HG02571 (cell line): ENCODE measurements around the gene SEC23IP.

ENCODE experiments used
- ATAC-seq: cut with Tn5 transposase; IDR thresholded peaks from one replicate; pipeline ENCODE4 v1.9.1; 2021; ENCODE audit warnings: mild to moderate bottlenecking, moderate library complexity; ENCODE audit not compliant: unreplicated experiment

Gene SEC23IP

GRCh38 chr10:119932631-119933030 lies 40.1 kb downstream of the SEC23IP start:
- no peak for ATAC-seq

DNA sequence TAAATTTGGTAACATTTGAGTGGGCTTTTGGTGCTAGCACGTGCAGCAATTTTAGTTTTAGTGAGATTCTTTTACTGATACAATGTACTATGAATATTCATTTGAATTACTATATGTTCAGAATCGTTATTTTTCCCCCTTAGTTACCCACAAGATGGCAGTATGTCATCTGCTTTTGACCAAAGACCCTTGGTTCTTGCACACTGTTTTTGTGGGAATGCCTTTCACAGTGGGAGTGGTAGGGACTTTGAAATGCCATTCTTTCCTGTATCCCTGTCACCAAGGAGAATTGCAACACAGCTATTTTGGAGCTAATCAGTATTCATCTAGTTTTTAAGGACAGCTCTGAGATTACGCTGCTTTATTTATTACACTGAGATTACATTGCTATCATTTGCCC lies 40.6 kb downstream of the SEC23IP start:
- no peak for ATAC-seq

- no peak for ATAC-seq
Observed at GRCh38 chr10:119940487-119940886, 48.0 kb downstream of the SEC23IP start.

DNA sequence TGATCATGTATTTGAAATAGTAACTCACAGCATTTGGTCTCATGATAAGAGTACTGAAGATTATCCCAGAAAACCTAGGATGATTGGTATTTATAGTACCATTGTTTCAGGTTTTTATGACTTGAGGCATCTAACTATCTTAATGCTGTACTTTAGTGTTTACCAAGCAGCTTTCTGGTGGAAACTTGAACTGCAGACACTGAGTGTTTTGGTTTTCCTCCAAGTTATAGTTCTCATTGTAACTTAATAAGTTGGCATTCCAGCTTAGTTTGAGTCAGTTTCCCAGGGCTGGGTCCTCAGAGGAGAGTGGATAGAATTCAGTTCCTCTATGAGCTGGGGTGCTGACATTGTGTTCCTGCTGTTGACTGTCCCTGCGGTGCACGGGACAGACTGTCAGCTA lies 50.4 kb downstream of the SEC23IP start:
- no peak for ATAC-seq

GRCh38 chr10:119945805-119946204 lies 53.3 kb downstream of the SEC23IP start:
- ATAC-seq, result no peak

DNA sequence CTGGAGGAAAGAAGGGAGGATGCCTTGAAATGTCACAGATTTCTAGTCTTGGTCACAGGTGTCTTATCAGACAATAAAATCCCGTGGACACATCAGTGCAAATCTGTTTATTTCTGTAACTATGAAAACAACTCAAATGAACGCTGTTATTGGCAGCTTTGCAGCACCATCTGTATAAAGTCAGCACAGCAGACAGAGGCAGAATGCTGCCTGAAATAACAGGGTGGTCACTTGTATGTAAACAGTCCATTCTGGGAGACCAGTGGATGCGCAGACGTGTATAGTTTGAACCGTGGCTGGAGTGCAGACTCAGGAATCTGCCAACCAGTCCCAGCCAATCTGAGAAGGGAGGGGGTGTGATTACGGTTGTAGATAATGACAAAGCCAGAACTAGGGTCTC lies 54.8 kb downstream of the SEC23IP start:
- no peak for ATAC-seq

DNA sequence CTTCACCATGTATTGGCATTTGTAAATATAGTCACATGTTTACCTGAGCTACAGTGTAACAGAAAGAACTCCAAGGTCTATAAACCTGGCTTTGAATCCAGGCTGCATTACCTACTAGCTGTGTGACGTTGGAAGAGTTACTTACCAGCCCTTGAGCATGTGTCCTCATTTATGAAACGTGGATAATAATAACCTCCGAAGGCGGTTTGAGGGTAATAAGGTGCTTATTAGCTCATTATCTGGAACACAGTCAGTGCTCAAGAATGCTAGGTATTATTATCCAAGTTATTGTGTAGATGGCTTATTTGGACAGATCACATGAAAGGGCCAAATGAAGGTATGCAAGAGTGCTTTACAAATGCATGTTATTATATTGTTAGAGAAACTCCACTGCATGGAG lies 64.9 kb downstream of the SEC23IP start:
- no peak for ATAC-seq

DNA sequence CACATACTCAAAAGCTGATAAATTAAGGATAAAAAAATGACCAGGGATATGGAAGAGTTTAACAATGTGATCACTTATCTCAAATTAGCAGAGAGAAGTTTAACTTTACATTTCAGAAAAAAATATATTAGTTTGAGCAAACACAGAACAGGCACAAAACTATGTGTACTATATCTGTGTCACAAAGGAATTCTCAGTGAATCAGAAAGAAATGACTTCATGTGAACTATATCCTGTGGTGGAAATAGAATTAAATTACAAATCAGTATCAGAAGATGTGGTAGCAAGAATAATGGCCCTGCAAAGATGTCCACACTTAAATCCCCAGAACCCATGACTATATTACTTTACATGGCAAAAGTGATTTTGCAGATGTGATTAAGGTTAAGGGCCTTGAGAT lies 70.3 kb downstream of the SEC23IP start:
- ATAC-seq, result no peak

DNA sequence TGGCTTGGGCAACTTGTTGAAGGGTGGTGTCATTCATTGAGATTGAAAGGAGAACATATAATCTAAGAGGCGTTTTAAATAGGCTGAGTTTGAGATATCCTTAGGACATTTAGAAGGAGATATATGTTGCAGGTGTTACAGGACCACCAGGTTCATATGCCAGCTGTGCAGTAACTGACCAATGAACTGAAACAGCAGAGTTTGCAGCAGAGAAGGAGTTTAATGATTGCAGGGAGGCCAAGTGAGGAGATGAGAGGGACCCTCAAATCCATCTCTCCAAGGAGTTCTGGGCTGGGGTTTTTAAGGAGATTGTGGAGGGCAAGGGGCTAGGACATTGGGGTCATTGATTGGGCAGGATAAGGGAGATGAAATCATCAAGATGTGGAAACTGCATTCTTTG lies 74.5 kb downstream of the SEC23IP start:
- ATAC-seq, result no peak

DNA sequence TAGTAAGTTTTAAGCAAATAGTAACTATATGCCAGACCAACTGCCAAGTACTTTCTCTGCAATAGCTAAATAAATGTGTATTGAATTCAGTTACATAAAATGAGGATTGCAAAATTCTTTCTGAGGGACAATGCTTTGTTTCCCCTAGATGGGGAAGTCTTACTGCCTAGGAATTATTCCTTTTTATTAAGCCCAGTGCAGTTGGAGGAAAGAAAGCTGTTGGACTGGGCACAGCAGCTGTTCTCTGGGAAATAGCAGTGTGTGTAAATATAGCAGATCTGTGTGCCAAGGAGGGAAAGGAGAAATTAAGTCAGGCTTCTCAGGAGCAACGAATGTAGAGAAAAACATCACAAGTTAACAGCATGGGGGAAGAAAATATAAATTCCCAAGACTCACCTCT lies 77.1 kb downstream of the SEC23IP start:
- ATAC-seq, result no peak

- ATAC-seq, result no peak
Observed at GRCh38 chr10:119970107-119970506, 77.6 kb downstream of the SEC23IP start.

DNA sequence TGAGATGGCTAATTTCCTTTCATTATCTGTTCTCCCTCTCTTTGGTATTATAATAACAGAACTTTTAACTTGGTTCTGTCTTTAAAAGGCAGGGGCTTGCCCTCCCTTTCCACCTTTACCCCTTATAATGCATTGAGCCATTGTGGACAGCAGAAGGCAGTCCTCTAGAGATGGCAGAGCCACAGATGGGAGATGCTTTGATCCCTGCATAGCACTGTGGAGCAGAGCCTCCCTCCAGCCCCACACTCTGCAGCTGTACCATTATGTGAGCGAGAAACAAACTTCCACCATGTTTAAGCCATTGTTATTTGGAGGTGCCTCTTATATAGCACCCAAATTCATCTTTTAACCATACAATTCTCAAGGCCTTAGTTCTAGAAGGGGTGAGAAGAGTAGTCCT lies 78.4 kb downstream of the SEC23IP start:
- no peak for ATAC-seq

- no peak for ATAC-seq
Observed at GRCh38 chr10:119973281-119973680, 80.8 kb downstream of the SEC23IP start.

DNA sequence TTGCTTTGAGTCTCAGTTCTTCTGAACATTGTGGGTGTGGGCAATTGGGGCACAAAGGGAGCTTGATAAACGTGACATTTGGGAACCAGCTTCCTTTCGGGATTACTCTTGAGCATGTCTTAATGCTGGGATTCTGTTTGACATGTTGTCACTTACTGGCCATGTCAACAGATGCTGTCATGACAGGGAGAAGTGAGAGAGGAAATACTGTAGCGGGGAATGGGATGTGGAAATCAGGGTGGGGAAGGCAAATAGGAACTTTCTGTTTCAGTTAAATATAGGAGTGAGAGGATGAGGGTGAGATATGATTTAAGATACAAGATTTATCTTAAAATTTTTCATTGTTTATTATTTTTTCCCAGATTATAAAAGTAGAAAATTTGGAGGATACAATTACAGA lies 83.9 kb downstream of the SEC23IP start:
- no peak for ATAC-seq

DNA sequence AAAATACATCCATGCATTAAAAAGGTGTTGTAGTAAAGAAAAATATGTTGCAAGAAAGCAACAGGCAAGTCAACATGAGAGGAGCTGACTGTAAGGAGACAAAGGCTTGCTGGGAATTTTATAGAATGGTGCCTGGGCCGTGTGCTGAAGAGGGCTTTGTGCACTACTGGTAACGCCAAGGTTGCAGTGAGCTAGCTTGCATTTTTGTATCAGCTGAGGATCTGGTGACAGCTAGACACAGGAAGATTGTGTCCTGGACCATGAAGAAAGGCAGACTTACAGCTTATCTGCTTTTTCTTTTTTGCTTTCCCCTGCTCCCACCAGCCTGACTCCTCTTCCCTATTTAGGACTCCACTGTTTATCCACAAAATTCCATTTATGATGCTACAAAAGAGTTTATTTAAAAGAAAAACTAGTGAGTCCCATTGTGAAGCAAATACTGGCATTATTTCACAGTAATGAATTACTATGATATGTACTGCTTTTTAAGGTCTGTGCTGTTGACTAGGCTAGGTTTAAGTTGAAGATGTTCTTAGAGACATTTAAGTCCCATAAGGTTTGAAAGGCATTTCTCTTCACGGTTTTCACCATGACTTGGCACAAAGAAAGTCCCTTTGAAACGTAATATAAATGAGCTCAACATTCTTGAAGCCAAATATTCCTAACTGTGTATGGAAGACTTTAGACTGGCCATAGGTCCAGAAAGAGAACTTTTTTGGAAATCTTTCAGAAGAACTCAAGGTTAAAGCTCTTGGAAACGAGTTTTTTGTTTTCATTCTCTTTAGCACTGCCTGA lies 88.6 kb downstream of the SEC23IP start:
- no peak for ATAC-seq

DNA sequence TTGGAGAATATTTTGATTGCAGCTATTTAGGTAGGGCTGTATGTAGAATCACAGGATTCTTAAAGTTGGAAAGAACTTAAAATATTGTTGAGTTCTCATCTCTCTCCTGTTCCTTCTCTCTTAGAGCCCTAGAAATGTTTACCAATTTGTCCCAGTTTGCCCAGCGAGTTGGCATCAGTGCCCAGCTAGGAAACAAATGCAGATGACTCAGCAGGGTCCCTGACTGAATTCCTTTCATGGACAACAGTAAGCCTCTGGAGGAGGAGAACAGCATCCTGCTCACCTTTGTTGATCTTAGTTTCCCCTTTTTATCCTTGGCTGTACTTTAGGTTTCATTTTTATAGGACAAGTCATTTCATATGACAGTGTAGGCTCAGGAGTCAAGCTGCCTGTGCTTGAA lies 89.3 kb downstream of the SEC23IP start:
- ATAC-seq, result no peak

DNA sequence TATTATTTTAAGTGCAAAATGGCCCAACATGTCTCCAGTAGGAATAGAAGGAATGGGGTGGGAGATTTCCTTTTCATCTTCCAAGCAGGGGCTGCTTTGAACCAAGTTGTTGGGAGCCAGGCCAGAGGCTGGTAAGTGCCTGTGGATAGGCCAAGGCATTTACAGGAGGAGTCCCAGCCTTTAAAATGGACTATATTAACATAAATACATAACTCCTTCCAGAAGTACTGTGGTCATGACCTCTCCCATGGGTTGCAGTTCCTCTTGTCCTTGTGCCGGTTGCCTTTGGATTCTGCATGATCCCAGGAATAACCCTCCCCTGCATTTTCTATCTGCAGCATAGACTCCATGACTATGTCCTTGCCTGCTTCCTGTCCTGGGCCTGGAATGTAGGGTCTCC lies 95.8 kb downstream of the SEC23IP start:
- no peak for ATAC-seq

DNA sequence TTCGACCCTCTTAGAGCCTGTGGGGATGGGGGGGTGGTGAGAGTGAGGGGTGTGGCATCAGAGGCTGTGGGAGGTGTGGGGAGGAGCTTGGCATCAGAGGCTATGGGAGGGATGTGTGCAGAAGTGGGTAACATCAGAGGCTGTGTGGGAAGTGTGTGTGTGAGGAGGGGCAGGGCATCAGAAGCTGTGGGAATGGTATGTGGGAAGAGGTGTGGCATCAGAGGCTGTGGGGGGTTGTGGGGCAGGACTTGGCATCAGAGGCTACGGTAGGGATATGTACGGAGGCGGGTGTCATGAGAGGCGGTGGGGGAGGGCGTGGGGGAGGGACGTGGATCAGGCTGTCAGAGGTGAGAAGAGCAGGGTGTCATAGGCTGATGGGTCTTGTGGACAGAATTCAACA lies 97.4 kb downstream of the SEC23IP start:
- ATAC-seq, result no peak

DNA sequence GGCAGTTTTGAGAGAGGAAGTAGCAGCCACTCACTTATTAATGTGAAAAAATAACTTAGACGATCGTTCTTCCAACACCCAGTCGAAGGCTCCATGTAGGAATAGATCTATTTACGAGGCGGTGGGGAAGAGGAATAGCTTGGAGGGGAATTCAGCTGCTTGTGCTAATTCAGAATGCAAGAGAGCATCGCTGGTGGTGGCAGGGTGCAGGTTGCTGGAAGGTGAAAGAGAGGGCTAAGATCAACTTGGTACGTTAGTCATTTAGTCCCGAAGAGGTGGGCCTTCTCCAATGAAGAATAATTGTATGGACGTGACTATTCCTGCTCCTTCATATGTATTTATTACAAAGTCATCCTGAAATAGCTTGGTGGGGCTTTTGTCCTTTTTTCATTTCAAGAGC lies 98.5 kb downstream of the SEC23IP start:
- no peak for ATAC-seq

DNA sequence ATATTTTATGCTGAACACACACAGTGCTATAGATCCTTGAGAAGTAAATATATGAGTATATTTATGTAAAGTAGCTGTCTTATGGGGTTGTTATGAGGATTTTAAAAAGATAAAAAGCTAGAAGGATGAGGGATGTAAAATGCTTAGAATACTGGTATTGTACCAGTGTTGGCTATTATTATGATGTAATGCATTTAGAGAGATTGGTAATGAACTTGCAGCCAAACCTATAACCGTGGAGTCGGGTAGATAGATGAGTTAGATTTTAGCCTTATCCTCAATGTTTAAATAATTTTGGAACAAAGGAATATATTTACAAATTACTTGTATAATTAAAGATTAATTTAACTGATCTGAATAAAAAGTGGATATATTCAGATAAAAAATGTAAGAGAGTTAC lies 99.3 kb downstream of the SEC23IP start:
- no peak for ATAC-seq
